Esophagus squamous epithelium (tissue), 4 donors: ENCODE data around the gene PSMC6.

ENCODE experiments used
- POLR2A ChIP-seq, 4 donors: fragments of 450-650 bp; IDR thresholded peaks; one replicate each; pipeline ENCODE4 v1.6.1; 2017; ENCODE audit warnings: antibody characterized with exemption in 4 of 4, mild to moderate bottlenecking in 4 of 4, moderate library complexity in 3 of 4
- TF ChIP-seq, protein P1 (sequence below), 6 experiments: fragments of 450-650 bp in 4 of 6; fragments of 200-600 bp in 2 of 6; sonication (generic) in 2 of 6; IDR thresholded peaks; one replicate each; pipeline ENCODE4 v1.5.1; 2016 to 2019; ENCODE audit warnings: antibody characterized with exemption in 6 of 6, mild to moderate bottlenecking in 4 of 6, moderate library complexity in 4 of 6

DNA sequence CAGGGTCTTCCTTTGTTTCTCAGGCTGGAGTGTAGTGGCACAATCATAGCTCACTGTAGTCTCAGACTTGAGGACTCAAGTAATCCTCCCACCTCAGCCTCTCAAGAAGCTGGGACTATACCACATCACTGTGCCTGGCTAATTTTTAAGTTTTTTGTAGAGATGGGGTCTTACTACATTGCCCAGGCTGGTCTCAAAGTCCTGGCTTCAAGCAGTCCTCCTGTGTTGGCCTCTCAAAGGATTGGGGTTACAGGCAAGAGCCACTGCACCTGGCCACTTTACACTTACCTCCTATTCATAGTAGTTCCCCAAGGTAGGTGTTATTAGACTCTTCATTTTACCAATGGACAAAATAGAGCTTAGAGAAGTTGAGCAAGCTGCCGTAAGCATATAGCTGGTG lies 52.1 kb downstream of the PSMC6 start:
- TF ChIP-seq, protein P1, sequence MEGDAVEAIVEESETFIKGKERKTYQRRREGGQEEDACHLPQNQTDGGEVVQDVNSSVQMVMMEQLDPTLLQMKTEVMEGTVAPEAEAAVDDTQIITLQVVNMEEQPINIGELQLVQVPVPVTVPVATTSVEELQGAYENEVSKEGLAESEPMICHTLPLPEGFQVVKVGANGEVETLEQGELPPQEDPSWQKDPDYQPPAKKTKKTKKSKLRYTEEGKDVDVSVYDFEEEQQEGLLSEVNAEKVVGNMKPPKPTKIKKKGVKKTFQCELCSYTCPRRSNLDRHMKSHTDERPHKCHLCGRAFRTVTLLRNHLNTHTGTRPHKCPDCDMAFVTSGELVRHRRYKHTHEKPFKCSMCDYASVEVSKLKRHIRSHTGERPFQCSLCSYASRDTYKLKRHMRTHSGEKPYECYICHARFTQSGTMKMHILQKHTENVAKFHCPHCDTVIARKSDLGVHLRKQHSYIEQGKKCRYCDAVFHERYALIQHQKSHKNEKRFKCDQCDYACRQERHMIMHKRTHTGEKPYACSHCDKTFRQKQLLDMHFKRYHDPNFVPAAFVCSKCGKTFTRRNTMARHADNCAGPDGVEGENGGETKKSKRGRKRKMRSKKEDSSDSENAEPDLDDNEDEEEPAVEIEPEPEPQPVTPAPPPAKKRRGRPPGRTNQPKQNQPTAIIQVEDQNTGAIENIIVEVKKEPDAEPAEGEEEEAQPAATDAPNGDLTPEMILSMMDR (IDR thresholded peaks at IDR 0.05) = no peak
- no peak for TF ChIP-seq POLR2A (IDR thresholded peaks at IDR 0.05)
